ENCODE results near the gene ELMO1.

- TF ChIP-seq EZH2 (IDR thresholded peaks at IDR 0.05; ENCODE audit: low read depth, unreplicated experiment) (no peak), CTCF (conservative IDR thresholded peaks at IDR 0.05; ENCODE audit: low read depth in 2 of 2) (no peak), EZH2phosphoT487 (IDR thresholded peaks at IDR 0.05; ENCODE audit: unreplicated experiment) (no peak), REST (IDR thresholded peaks at IDR 0.05; ENCODE audit: unreplicated experiment) (no peak), ZNF331 (CRISPR knock-in tag; IDR thresholded peaks at IDR 0.05; ENCODE audit: low read depth) (no peak), CREB1 (CRISPR knock-in tag; IDR thresholded peaks at IDR 0.05; ENCODE audit: low read depth) (no peak), POLR2AphosphoS5 (IDR thresholded peaks at IDR 0.05; ENCODE audit: low read depth) (no peak), ZNF114 (CRISPR knock-in tag; IDR thresholded peaks at IDR 0.05) (no peak), JUNB (IDR thresholded peaks at IDR 0.05; ENCODE audit: unreplicated experiment) (no peak), NANOG (IDR thresholded peaks at IDR 0.05; ENCODE audit: borderline replicate concordance) (no peak), STAT1 (IDR thresholded peaks at IDR 0.05; ENCODE audit: unreplicated experiment) (no peak)
- TF ChIP-seq, protein P1, sequence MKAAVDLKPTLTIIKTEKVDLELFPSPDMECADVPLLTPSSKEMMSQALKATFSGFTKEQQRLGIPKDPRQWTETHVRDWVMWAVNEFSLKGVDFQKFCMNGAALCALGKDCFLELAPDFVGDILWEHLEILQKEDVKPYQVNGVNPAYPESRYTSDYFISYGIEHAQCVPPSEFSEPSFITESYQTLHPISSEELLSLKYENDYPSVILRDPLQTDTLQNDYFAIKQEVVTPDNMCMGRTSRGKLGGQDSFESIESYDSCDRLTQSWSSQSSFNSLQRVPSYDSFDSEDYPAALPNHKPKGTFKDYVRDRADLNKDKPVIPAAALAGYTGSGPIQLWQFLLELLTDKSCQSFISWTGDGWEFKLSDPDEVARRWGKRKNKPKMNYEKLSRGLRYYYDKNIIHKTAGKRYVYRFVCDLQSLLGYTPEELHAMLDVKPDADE (IDR thresholded peaks at IDR 0.05), result no peak
Observed at GRCh38 chr7:36961097-36961496, 487.6 kb downstream of the ELMO1 start.

Data from GM23338 (cell line).